HG02798 (cell line): ENCODE results near the gene SLC37A3.
A peak's percentile ranks its signal among the peaks of the same experiment; 100 is the strongest.
"Not testable (repeated sequence)": the region's sequence is repeated elsewhere in the genome, so short reads cannot be mapped to it uniquely, and the experiment has no call there.

Experiments
- ATAC-seq: cut with Tn5 transposase; IDR thresholded peaks from one replicate; pipeline ENCODE4 v1.9.1; 2021; ENCODE audit warnings: mild to moderate bottlenecking; ENCODE audit not compliant: unreplicated experiment, poor library complexity

SLC37A3 gene

DNA sequence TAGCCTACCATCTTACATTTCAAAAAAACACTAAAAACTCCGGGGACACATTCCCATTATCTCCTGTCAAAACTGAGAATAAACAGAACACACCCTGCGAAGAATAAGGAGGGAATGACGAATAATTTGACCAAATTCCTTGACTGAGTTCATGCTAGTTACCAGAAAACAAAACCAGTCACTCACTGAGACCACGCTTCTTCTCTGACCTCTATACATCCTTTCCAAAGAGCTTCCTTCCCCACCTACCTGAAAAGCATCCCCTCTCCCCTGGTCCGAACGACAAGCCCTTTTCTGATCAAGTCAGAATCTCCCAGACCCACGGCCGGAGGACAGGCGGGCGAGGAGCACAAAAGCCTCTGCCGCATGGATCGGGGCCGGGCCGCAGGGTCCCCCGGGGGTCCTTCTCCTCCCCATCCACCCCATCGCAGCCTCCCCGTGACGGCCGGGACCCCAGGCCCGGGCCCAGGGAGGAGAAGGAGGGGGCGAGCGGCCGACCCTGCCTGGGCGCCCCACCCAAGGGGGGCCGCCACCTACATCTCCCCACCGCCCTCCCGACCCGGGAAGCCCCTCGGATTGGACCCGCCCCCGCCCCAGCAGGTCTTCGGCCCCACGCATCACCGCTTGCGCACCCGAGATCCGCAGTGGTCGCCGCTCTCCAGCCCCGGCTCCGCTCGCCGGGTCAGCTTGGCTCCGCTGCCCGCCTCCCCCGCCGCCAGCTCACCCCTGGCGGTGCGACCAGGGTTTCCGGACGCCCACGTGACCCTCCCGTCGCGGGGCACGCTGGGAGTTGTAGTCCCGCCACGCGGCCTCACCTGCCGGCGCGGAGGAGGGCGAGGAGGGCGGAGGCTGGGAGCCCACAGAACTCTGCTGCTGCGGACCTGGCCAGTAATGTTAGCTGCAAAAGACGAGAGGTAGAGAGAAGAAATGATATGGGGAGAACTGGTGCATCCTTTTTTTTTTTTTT lies at the start of gene SLC37A3:
TSS of gene SLC37A3 (minus strand) at position 747 of the 967 bp plus-strand sequence. CDS start 16,004 bp downstream, outside the sequence.
- ATAC-seq, result peak; percentile 99

DNA sequence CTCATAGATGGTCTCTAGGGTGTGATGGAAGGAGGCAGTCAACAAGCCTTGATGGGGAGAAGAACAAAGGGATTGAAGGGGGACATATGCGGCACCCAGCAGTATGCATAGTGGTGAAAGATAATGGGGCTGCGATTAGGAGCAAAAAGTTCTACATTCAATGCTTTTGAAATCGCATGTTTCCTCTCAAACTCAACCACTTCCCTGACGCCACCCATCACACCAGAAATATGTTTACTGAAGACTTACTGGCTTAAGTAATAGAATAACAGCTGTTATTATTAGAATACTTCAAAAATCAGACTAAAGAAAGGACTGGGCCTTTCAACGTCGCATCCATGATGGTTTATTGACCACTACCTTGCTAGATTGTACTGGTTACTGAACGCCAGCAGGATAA lies 49.5 kb upstream of the SLC37A3 start:
- no peak for ATAC-seq

DNA sequence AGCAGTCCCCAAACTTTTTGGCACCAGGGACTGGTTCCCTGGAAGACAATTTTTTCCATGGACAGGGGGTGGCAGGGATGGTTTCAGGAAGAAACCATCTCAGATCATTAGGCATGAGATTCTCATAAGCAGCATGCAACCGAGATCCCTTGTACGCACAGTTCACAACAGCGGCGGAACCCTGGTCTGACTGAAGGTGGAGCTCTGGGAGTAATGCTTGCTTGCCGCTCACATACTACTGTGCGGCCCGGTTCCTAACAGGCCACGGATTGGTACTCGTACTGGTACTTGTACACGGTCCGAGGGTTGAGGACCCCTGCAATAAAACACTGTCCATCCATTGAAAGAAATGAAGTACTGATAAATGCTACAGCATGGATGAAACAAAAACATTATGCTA lies 48.1 kb upstream of the SLC37A3 start:
- ATAC-seq, result no peak

DNA sequence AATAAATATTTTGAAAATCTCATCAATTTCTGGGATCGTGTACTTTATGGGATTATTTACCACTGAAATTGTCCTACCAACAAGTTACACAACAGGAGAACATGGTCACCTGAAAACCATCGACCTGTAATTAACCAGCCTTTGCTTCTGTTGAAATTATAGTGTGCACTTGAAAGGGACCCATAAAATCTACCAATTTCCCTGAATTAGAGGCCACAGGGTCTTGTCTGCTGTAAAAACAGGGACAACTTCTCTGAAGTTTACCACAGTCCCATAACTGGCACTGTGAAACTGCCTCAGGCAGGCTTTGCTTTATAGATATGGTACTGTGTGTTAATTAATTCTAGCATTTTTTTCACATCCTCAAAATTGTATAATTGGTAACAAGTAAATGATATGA lies 43.2 kb upstream of the SLC37A3 start:
- ATAC-seq, result no peak

DNA sequence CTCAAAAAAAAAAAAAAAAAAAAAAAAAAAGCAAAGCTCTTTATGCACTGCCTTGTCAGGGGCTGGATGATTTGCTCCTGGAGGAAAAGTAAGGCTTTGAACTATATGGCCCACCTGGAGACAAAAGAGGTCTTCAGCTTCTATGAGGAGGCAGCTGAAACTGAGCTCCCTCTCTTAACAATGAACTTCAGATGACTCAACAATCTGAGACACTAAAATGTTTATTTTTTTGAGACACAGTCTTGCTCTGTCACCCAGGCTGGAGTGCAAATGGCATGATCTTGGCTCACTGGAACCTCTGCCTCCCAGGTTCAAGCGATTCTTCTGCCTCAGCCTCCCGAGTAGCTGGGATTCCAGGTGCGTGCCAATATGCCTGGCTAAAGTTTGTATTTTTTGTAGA lies 42.3 kb upstream of the SLC37A3 start:
- no peak for ATAC-seq

DNA sequence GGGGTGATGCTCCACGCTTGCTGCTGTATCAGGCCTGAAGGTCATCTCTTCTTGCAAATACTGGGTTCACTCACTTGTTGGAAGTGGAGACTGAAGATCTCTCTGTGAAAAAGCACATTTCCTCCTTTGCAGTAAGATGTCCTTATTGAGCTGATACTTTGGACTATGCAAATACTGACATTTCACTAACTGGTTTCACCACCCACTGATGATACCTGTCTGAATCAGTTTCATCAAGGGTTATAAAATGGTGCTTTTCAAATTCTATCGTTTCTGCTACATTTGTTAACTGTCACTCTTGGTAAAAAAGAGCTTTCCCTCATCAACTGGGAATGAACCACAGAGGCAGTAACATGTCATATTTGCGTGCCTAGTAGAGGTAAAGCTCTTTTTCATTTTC lies 41.0 kb upstream of the SLC37A3 start:
- peak; percentile 88 for ATAC-seq

- ATAC-seq, result no peak
Observed at GRCh38 chr7:140435252-140435895, 37.0 kb upstream of the SLC37A3 start.

DNA sequence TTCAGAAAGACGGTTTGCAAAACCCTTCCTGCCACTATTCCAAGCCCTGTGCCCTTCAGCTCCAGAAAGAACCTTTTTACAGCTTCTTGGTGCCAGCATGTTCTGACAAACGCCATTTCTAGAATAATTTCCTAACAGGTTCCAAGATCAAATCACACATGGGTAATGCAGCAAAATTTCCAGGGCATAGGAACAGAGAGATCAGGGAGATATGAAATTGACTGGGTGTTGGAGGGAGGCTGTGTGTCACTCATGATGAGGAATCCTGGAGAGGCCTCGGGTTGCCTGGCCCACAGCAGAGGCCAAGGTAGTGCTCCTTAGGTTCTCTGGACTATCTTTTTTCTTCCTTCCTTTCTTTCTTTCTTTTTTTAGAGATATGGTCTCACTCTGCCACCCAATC lies 35.1 kb upstream of the SLC37A3 start:
- no peak for ATAC-seq

DNA sequence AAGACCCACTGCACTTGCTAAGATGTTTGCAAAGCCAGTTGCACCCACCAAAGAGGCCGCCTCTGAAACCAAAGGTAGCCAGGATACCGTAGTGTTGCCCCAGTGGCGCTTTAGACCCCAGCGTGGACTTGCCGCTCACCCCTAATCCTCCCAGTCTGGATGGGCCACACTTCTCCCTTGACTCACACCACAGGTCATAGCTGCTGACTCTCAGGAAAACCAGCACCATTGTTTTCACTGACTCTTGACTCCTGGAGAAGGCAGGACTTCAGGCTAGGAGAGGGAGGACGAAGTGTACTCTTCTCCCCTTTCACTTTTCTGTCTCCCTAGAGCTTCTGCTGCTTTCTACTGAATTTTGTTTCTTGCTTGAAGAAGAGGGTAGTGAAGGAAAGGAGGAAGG lies 27.8 kb upstream of the SLC37A3 start:
- no peak for ATAC-seq

- ATAC-seq, result no peak
Observed at GRCh38 chr7:140425718-140426117, 27.4 kb upstream of the SLC37A3 start.

DNA sequence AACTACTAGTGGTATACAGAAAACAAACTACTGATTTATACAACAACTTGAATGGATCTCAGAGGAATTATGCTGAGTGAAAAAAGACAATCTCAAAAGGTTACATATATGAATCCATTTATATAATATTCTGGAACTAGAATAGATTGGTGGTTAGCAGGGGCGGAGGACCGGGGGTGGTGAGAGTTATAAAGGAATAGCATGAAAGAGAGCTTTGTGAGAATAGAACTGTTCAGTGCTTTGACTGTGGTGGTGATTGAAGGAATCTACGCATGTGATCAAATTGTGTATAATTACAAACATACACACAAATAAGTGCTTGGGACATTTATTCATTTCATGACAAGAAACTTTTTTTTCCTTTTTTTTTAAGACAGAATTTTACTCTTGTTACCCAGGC lies 25.2 kb upstream of the SLC37A3 start:
- ATAC-seq, result no peak

DNA sequence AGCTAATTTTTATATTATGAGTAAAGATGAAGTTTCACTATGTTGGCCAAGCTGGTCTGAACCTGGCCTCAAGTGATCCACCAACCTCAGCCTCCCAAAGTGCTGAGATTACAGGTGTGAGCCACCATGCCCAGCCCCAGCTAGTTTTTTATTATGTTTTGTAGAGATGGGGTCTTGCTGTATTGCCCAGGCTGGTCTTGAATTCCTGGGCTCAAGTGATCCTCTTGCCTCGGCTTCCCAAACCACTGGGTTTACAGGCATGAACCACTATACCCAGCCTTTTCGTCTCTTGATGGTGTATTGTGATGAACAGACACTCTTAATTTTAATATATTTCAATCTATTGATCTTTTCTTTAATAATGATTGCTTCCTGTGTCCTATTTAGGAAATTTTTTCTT lies 23.2 kb upstream of the SLC37A3 start:
- no peak for ATAC-seq

DNA sequence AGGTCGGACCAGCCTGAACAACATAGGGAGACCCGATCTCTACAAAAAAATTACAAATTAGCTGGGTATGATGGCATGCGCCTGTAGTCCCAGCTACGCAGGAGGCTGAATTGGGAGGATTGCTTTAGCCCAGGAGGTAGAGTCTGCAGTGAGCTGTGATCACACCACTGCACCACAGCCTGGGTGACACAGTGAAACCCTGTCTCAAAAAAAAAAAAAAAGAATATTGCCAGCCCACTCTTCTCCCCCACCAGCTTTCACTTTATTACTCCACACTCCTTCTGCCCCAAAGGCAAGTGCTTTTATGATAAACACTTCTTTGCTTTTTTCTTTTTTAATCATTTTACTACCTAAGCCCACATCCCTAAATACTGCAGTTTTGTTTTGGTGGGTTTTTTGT lies 20.3 kb upstream of the SLC37A3 start:
- ATAC-seq, result no peak

DNA sequence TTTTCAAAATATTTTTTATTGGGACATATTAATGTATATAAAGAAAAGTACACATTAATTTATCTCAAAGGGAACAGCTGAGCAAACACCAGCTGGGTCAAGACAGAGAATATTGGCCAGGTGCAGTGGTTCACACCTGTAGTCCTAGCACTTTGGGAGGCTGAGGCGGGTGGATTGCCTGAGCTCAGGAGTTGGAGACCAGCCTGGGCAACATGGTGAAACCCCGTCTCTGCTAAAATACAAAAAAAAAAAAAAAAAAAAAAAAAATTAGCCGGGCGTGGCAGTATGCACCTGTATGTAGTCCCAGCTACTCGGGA lies 19.8 kb upstream of the SLC37A3 start:
- not testable (repeated sequence) for ATAC-seq

- ATAC-seq, result no peak
Observed at GRCh38 chr7:140417456-140418155, 19.3 kb upstream of the SLC37A3 start.

DNA sequence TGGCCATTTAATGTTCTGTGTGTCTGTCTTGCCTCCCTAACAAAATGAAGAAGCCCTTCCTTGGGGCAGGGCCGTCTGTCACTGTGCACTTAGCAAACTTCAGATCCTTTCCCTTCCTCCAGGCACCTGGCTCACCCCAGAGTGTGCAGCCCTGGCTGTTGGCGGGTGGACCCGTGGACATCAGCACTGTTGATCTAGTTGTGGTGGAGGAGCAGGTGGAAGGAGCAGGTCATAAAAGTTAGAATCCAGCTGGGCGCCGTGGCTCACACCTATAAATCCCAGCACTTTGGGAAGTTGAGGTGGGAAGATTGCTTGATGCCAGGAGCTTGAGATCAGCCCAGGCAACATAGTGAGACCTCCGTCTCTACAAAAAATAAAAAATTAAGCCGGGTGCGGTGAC lies 18.2 kb upstream of the SLC37A3 start:
- ATAC-seq, result no peak

GRCh38 chr7:140415816-140416215 lies 17.5 kb upstream of the SLC37A3 start:
- ATAC-seq, result not testable (repeated sequence)

DNA sequence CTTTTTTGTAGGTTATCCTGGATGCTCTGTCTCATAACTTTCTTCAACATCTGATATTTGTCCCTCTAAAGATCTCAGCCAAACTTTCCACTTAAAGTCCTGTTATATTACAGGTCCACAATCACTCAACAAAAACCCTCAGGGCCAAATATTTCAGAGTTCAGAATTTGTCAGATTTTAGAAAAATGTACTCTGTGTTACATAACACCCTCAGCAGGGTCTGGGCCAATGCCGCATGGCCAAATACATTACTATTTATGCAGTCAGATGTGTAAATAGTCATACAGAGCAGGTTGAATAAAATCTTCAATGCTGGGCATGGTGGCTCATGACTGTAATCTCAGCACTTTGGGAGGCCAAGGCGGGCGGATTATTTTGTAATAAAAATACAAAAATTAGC lies 17.0 kb upstream of the SLC37A3 start:
- ATAC-seq, result no peak

DNA sequence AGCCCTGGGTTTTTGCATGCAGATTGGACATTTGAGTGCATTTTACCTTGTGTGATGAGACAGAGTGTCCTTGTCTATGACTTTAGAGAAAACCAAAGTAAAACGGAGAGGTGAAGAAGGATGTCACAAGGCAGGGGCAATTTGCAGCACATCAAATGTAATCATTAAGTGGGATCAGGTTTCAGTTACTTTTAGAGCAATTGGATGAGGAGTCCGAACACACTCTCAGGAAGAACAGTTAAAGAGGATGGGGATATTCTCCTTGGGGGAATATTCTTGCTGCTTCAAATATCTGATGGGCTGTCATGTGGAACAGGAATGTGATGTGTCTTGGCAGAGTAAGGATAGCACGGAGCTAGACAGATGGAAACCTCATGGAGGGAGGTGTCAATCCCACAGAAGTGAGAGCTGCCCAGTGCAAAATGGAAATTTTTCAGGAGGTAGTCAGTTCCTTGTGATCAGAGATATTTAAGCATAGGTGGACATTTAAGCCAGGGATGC lies 6.3 kb upstream of the SLC37A3 start:
- no peak for ATAC-seq

GRCh38 chr7:140403878-140404564 lies 5.7 kb upstream of the SLC37A3 start, which contains the start of gene RAB19:
Gene RAB19 (plus strand): TSS chr7:140404058. CDS start chr7:140407647, 3,589 bp downstream.
- ATAC-seq, result no peak
